ENCODE data around the gene ONECUT3.

ONECUT3 gene

DNA sequence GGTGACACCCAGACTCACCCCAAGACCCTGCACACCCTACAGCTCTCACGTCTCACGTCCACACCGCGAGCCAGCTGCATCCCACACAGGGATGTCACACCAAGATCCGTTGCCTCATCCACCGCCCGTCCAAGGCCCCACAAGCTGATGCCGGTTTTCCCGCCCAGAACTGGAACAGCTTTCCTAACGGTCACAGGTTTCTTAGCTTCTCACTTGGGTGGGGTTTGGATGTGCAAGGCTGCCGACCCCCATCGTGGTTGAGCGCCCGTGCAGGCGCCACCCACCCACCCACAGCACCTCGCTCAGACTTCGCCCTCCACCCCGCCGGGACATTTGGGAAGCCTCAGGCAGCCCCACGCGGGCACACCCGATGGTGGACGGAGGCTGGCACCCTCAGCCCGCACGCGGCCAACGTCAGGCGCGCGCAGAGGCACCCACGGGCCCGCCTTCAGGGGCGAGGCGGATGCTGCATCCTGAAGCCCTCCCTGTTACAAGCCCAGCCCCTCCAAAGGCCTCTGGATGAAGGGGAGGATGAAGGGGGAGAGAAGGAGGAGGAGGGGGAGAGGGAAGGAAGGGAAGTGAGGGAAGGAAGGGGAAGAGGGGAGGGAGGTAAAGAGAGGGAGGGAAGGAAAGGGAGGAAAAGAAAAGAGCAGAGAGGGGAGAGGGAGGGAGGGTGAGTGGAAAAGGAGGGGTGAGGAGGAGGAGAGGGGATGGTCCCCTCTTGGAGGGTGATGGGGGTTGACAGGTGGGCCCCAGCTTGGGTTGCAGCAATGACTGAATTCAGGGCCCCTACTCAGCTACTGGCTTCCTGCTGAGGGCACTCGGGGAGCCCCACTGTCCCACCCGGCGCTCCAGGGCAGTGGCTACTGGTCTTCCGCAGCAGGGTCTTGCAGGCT is 12.8 kb downstream of the ONECUT3 start:
- TF ChIP-seq, protein P1, sequence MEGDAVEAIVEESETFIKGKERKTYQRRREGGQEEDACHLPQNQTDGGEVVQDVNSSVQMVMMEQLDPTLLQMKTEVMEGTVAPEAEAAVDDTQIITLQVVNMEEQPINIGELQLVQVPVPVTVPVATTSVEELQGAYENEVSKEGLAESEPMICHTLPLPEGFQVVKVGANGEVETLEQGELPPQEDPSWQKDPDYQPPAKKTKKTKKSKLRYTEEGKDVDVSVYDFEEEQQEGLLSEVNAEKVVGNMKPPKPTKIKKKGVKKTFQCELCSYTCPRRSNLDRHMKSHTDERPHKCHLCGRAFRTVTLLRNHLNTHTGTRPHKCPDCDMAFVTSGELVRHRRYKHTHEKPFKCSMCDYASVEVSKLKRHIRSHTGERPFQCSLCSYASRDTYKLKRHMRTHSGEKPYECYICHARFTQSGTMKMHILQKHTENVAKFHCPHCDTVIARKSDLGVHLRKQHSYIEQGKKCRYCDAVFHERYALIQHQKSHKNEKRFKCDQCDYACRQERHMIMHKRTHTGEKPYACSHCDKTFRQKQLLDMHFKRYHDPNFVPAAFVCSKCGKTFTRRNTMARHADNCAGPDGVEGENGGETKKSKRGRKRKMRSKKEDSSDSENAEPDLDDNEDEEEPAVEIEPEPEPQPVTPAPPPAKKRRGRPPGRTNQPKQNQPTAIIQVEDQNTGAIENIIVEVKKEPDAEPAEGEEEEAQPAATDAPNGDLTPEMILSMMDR (IDR thresholded peaks at IDR 0.05; ENCODE audit: borderline replicate concordance, insufficient read depth, low read depth, low read length), result no peak
- H3K4me3 ChIP-seq (ENCODE audit: low read depth, low read length), result no peak overlapping the region

DNA sequence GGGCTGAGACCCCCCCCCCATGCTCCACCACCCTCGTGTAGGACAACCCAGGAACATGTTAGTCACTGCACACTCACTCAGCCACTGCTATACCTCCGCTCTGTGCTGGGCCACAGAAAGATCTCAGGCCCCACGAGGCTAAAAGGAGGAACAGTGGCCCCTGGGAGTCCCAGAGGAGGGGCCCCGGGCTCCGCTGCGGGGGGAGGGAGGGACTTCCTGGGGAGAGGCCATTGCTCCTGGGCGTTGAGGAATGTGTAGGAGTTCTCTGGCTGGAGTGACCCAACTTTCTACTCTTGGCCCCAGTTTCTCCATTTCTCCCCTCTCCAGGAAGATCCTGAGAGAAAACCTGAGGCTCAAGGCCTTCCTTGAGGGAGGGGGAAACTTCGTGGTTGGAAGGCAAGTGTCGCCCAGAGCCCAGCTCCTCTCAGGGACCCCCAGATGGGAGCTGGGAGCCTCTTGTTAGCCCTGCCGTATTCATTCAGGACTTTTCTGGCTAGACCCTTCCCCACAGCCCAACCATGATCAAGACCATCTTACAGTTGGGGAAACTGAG is 13.6 kb downstream of the ONECUT3 start:
- TF ChIP-seq, protein P1 (IDR thresholded peaks at IDR 0.05; ENCODE audit: borderline replicate concordance, insufficient read depth, low read depth, low read length), result no peak
- H3K4me3 ChIP-seq (ENCODE audit: low read depth, low read length), result no peak overlapping the region

DNA sequence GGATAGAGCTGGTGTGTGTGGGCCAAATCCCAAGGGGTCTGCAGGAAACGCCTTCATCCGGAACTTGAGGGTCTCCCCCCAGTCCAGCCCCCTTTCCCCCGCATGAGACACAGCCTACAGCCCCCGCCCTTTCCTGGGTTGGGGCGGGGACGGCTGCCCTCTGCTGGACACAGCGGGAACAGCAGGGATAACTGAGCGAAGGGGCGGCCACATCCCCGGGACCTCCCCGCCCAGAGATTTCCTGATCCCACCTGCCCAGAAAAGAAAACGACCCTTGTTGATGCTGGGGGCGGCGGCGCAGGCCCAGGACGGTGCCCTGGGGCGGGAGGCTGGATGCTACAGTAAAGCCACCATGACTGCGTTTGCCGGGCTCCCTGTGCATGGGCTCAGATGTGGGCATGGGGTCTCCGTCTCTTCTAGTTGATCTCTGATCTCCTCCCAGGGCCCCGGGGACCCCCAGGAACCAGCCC is 14.2 kb downstream of the ONECUT3 start:
- TF ChIP-seq, protein P1 (IDR thresholded peaks at IDR 0.05; ENCODE audit: borderline replicate concordance, insufficient read depth, low read depth, low read length), result peak; percentile 98
- no peak overlapping the region for H3K4me3 ChIP-seq (ENCODE audit: low read depth, low read length)

DNA sequence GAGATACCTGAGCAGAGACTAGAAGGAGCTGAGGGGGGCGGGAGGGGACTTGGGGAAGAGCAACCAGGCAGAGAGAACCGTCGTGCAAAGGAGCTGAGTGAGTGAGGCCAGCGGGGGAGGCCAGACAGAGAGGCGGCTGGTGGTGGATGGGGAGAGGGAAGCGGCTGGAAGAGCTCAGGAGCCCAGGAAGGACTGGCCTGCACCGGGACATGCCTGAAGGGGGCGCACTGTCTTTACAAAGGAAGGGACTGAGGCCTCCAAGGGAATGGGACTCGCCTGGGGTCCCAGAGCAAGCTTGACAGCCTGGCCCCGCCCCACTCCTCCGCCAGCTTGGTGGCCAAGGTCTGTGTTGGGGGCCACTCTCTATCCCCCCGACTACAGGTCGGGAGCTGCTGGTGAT is 14.9 kb downstream of the ONECUT3 start:
- TF ChIP-seq, protein P1 (IDR thresholded peaks at IDR 0.05; ENCODE audit: borderline replicate concordance, insufficient read depth, low read depth, low read length), result peak; percentile 38; the same call in 1 of the 2 replicates

DNA sequence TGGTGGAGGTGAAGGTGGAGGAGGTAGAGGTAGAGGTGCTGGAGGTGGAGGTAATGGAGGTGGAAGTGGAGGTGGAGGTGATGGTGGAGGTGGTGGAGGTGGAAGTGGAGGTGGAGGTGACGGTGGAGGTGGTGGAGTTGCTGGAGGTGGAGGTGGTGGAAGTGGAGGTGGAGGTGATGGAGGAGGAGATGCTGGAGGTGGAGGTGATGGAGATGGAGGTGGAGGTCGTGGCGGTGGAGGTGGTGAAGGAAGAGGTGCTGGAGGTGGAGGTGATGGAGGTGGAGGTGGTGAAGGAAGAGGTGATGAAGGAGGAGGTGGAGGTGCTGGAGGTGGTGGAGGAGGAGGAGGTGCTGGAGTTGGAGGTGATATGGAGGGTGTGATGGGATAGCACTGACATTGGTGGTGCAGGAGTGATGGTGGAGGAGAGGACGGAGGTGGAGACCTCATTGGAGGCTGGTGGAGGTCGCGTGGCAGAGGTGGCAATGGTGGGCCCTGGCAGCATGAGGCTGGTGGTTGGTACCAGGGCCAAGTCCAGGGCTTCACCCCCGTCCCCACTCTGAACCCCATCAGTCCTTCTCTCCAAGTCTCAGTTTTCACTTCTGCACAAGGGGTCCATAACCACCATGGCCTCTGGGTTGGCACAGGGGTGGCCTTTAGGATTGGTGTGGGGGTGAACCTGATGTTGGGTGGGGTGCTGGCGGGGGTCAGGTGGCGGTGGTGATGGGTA is 15.8 kb downstream of the ONECUT3 start:
- TF ChIP-seq, protein P1 (IDR thresholded peaks at IDR 0.05; ENCODE audit: borderline replicate concordance, insufficient read depth, low read depth, low read length), result no peak
- H3K4me3 ChIP-seq (ENCODE audit: low read depth, low read length), result no peak overlapping the region

More for the DNA sequence above, 14.9 kb downstream of the ONECUT3 start:
- H3K4me3 ChIP-seq (ENCODE audit: low read depth, low read length), result no peak overlapping the region

DNA sequence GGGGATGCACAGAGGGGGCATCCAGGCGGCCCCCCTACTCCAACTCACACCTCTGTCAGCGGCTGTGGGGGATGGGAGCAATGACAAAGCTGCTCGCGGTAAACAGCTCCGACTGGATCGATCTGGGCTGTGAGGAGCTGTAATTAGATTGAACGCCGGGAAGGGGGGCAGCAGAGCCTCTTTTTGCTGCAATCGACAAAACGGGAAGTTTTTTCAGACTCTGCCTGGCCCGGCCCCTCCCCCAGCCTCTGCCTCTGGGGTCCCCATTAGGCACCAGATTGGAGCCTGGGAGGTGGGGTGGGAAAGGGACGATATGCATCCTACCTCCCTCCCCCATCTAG is 16.3 kb downstream of the ONECUT3 start:
- TF ChIP-seq, protein P1 (IDR thresholded peaks at IDR 0.05; ENCODE audit: borderline replicate concordance, insufficient read depth, low read depth, low read length), result no peak
- no peak overlapping the region for H3K4me3 ChIP-seq (ENCODE audit: low read depth, low read length)
